NCI-H345 treated with DMSO at 0.1 percent for 48 hours (cell line): ENCODE data around the gene ANKRD44.
"Not testable (repeated sequence)": the region's sequence is repeated elsewhere in the genome, so short reads cannot be mapped to it uniquely, and the experiment has no call there.

Source experiments
- DNase-seq: peaks from one replicate; lab custom pipeline; 2025; ENCODE audit not compliant: unreplicated experiment; lab: John Stamatoyannopoulos, UW

ANKRD44 gene

GRCh38 chr2:197292619-197293018, 18.0 kb downstream of the ANKRD44 start:
- DNase-seq: no peak

GRCh38 chr2:197287596-197287932, 23.0 kb downstream of the ANKRD44 start:
- not testable (repeated sequence) for DNase-seq

- no peak for DNase-seq
These were observed 23.6 kb downstream of the ANKRD44 start for GRCh38 chr2:197286805-197287595.

- no peak for DNase-seq
These were observed 25.2 kb downstream of the ANKRD44 start for GRCh38 chr2:197285361-197285760.

GRCh38 chr2:197284956-197285355, 25.6 kb downstream of the ANKRD44 start:
- DNase-seq: no peak

- no peak for DNase-seq
These were observed 29.2 kb downstream of the ANKRD44 start for GRCh38 chr2:197281421-197281820.

GRCh38 chr2:197280015-197280702, 30.4 kb downstream of the ANKRD44 start:
- no peak for DNase-seq

GRCh38 chr2:197278799-197279763, 31.5 kb downstream of the ANKRD44 start:
- no peak for DNase-seq

- DNase-seq: no peak
These were observed 32.8 kb downstream of the ANKRD44 start for GRCh38 chr2:197277794-197278193.

- DNase-seq: no peak
These were observed 34.4 kb downstream of the ANKRD44 start for GRCh38 chr2:197276156-197276555.

GRCh38 chr2:197274937-197275336, 35.6 kb downstream of the ANKRD44 start:
- DNase-seq: no peak

- no peak for DNase-seq
These were observed 36.2 kb downstream of the ANKRD44 start for GRCh38 chr2:197274349-197274748.

- no peak for DNase-seq
These were observed 37.1 kb downstream of the ANKRD44 start for GRCh38 chr2:197273485-197273884.

- no peak for DNase-seq
These were observed 40.0 kb downstream of the ANKRD44 start for GRCh38 chr2:197270601-197271000.

GRCh38 chr2:197269815-197270214, 40.8 kb downstream of the ANKRD44 start:
- no peak for DNase-seq

GRCh38 chr2:197268786-197269584, 41.6 kb downstream of the ANKRD44 start:
- no peak for DNase-seq

- no peak for DNase-seq
These were observed 44.1 kb downstream of the ANKRD44 start for GRCh38 chr2:197266477-197266876.

- no peak for DNase-seq
These were observed 44.7 kb downstream of the ANKRD44 start for GRCh38 chr2:197265924-197266323.

GRCh38 chr2:197265036-197265435, 45.5 kb downstream of the ANKRD44 start:
- no peak for DNase-seq

- DNase-seq: no peak
These were observed 46.2 kb downstream of the ANKRD44 start for GRCh38 chr2:197264332-197264731.

- DNase-seq: no peak
These were observed 47.5 kb downstream of the ANKRD44 start for GRCh38 chr2:197263077-197263476.
